Memory B cell (primary cell): Measurements from ENCODE around the gene CLEC16A.
"Not testable (repeated sequence)": the region's sequence is repeated elsewhere in the genome, so short reads cannot be mapped to it uniquely, and the experiment has no call there.

Experiments
- ATAC-seq: fragments of 150-1000 bp; cut with Tn5 transposase; 2 replicates; pipeline ENCODE4 v1.10.0; 2021; ENCODE audit warnings: low read depth, mild to moderate bottlenecking, moderate library complexity
- DNase-seq, 2 donors: peaks; one replicate each; pipeline ENCODE4 v3.0.0; 2022; ENCODE audit warnings: low spot score in 2 of 2
- H3K27ac Mint-ChIP-seq: one replicate; pipeline ENCODE4 v1.8.0; 2022; ENCODE audit warnings: mild to moderate bottlenecking, moderate library complexity, mixed read lengths
- H3K27me3 Mint-ChIP-seq: one replicate; pipeline ENCODE4 v1.8.0; 2022; ENCODE audit warnings: mixed read lengths
- H3K36me3 Mint-ChIP-seq: one replicate; pipeline ENCODE4 v1.8.0; 2022; ENCODE audit warnings: mild to moderate bottlenecking, mixed read lengths
- H3K4me1 Mint-ChIP-seq: one replicate; pipeline ENCODE4 v1.8.0; 2022; ENCODE audit warnings: mixed read lengths
- H3K4me3 Mint-ChIP-seq: one replicate; pipeline ENCODE4 v1.8.0; 2022; ENCODE audit warnings: mild to moderate bottlenecking, moderate library complexity, mixed read lengths
- H3K9me3 Mint-ChIP-seq: one replicate; pipeline ENCODE4 v1.8.0; 2022; ENCODE audit warnings: mixed read lengths

CLEC16A gene

GRCh38 chr16:10959161-10959560 is 14.8 kb downstream of the CLEC16A start:
- Mint-ChIP-seq H3K4me1 (peaks cover 29% of the 10 kb centered on the region), H3K27ac (no peak overlapping the region), H3K36me3 (peaks cover 22% of the 10 kb centered on the region), H3K27me3 (no peaks in the 10 kb centered on the region), H3K9me3 (no peaks in the 10 kb centered on the region), H3K4me3 (no peak overlapping the region)
- DNase-seq (no peak), ATAC-seq (no peak)

GRCh38 chr16:10961231-10961630 is 16.9 kb downstream of the CLEC16A start:
- Mint-ChIP-seq H3K27me3 (no peaks in the 10 kb centered on the region), H3K27ac (peak overlapping the region; percentile 8), H3K4me1 (peaks cover 36% of the 10 kb centered on the region), H3K36me3 (peaks cover 28% of the 10 kb centered on the region), H3K4me3 (no peak overlapping the region), H3K9me3 (no peaks in the 10 kb centered on the region)
- DNase-seq, result no peak
- no peak for ATAC-seq

GRCh38 chr16:10964039-10964890 is 19.9 kb downstream of the CLEC16A start:
- Mint-ChIP-seq H3K36me3 (peaks cover 30% of the 10 kb centered on the region), H3K4me3 (peak overlapping the region; percentile 47), H3K27ac (peak overlapping the region; percentile 95), H3K4me1 (peaks cover 30% of the 10 kb centered on the region), H3K9me3 (no peaks in the 10 kb centered on the region), H3K27me3 (no peaks in the 10 kb centered on the region)
- ATAC-seq (peak; percentile 36), DNase-seq (peak; percentile 73 to 85)

GRCh38 chr16:10964891-10965326 is 20.5 kb downstream of the CLEC16A start:
- Mint-ChIP-seq H3K27me3 (no peaks in the 10 kb centered on the region), H3K9me3 (no peaks in the 10 kb centered on the region), H3K36me3 (peaks cover 30% of the 10 kb centered on the region), H3K27ac (peak overlapping the region; percentile 95), H3K4me1 (peaks cover 30% of the 10 kb centered on the region), H3K4me3 (peak overlapping the region; percentile 47)
- DNase-seq (no peak), ATAC-seq (peak; percentile 43)

- Mint-ChIP-seq H3K4me1 (peaks cover 27% of the 10 kb centered on the region), H3K4me3 (peak overlapping the region; percentile 61), H3K27ac (peak overlapping the region; percentile 95), H3K9me3 (no peaks in the 10 kb centered on the region), H3K27me3 (no peaks in the 10 kb centered on the region), H3K36me3 (peaks cover 29% of the 10 kb centered on the region)
- ATAC-seq, result peak; percentile 83
- peak; percentile 47 to 64 for DNase-seq
Observed at GRCh38 chr16:10965440-10966061, 21.2 kb downstream of the CLEC16A start.

- Mint-ChIP-seq H3K27me3 (no peaks in the 10 kb centered on the region), H3K27ac (peak overlapping the region; percentile 95), H3K4me1 (peaks cover 27% of the 10 kb centered on the region), H3K9me3 (no peaks in the 10 kb centered on the region), H3K36me3 (peaks cover 34% of the 10 kb centered on the region), H3K4me3 (peak overlapping the region; percentile 18)
- ATAC-seq (no peak), DNase-seq (no peak)
Observed at GRCh38 chr16:10966129-10966528, 21.8 kb downstream of the CLEC16A start.

GRCh38 chr16:10966559-10966958 is 22.2 kb downstream of the CLEC16A start:
- peak in 1 of 2 donors; percentile 44 for DNase-seq
- H3K27ac Mint-ChIP-seq, result peak overlapping the region; percentile 95
- not testable (repeated sequence) for H3K4me3 Mint-ChIP-seq, H3K9me3 Mint-ChIP-seq, H3K27me3 Mint-ChIP-seq
- peak; percentile 5 for ATAC-seq
- H3K4me1 Mint-ChIP-seq, result peaks cover 27% of the 10 kb centered on the region
- peaks cover 31% of the 10 kb centered on the region for H3K36me3 Mint-ChIP-seq

GRCh38 chr16:10967986-10968385 is 23.6 kb downstream of the CLEC16A start:
- Mint-ChIP-seq H3K4me1 (peaks cover 29% of the 10 kb centered on the region), H3K27me3 (no peaks in the 10 kb centered on the region), H3K27ac (peak overlapping the region; percentile 95), H3K36me3 (peaks cover 30% of the 10 kb centered on the region), H3K4me3 (no peak overlapping the region), H3K9me3 (no peaks in the 10 kb centered on the region)
- no peak for DNase-seq
- no peak for ATAC-seq

GRCh38 chr16:10968498-10968897 is 24.1 kb downstream of the CLEC16A start:
- ATAC-seq (no peak), DNase-seq (no peak)
- no peak overlapping the region for H3K4me3 Mint-ChIP-seq
- peaks cover 29% of the 10 kb centered on the region for H3K4me1 Mint-ChIP-seq
- H3K9me3 Mint-ChIP-seq, result no peaks in the 10 kb centered on the region
- H3K27me3 Mint-ChIP-seq, result no peaks in the 10 kb centered on the region
- H3K36me3 Mint-ChIP-seq, result peaks cover 31% of the 10 kb centered on the region
- H3K27ac Mint-ChIP-seq, result peak overlapping the region; percentile 95

- H3K4me1 Mint-ChIP-seq, result peaks cover 21% of the 10 kb centered on the region
- H3K9me3 Mint-ChIP-seq, result no peaks in the 10 kb centered on the region
- H3K27ac Mint-ChIP-seq, result no peak overlapping the region
- DNase-seq (no peak), ATAC-seq (no peak)
- H3K27me3 Mint-ChIP-seq, result no peaks in the 10 kb centered on the region
- peaks cover 34% of the 10 kb centered on the region for H3K36me3 Mint-ChIP-seq
- no peak overlapping the region for H3K4me3 Mint-ChIP-seq
Observed at GRCh38 chr16:10969615-10970014, 25.3 kb downstream of the CLEC16A start.

- Mint-ChIP-seq H3K36me3 (peaks cover 35% of the 10 kb centered on the region), H3K4me1 (peaks cover 16% of the 10 kb centered on the region), H3K9me3 (no peaks in the 10 kb centered on the region), H3K4me3 (no peak overlapping the region), H3K27me3 (no peaks in the 10 kb centered on the region), H3K27ac (peak overlapping the region; percentile 46)
- ATAC-seq (no peak), DNase-seq (no peak)
Observed at GRCh38 chr16:10970065-10970464, 25.7 kb downstream of the CLEC16A start.

GRCh38 chr16:10971560-10971961 is 27.2 kb downstream of the CLEC16A start:
- peaks cover 2% of the 10 kb centered on the region for H3K4me1 Mint-ChIP-seq
- H3K36me3 Mint-ChIP-seq, result peaks cover 29% of the 10 kb centered on the region
- H3K27ac Mint-ChIP-seq, result no peak overlapping the region
- H3K9me3 Mint-ChIP-seq, result no peaks in the 10 kb centered on the region
- H3K4me3 Mint-ChIP-seq, result no peak overlapping the region
- peak in 1 of 2 donors; percentile 22 for DNase-seq
- no peak for ATAC-seq
- no peaks in the 10 kb centered on the region for H3K27me3 Mint-ChIP-seq

GRCh38 chr16:10972108-10972818 is 27.9 kb downstream of the CLEC16A start:
- H3K4me1 Mint-ChIP-seq, result peaks cover 2% of the 10 kb centered on the region
- peaks cover 28% of the 10 kb centered on the region for H3K36me3 Mint-ChIP-seq
- H3K27me3 Mint-ChIP-seq, result no peaks in the 10 kb centered on the region
- no peaks in the 10 kb centered on the region for H3K9me3 Mint-ChIP-seq
- ATAC-seq (no peak), DNase-seq (no peak)
- no peak overlapping the region for H3K4me3 Mint-ChIP-seq
- no peak overlapping the region for H3K27ac Mint-ChIP-seq
